NCI-H1105 treated with DMSO at 0.1 percent for 48 hours (cell line): ENCODE data around the gene BICD2.
A peak's percentile ranks its signal among the peaks of the same experiment; 100 is the strongest.

Experiments used
- DNase-seq: peaks from one replicate; lab custom pipeline; 2025; lab: John Stamatoyannopoulos, UW

The BICD2 gene

GRCh38 chr9:92714787-92715487, 49.7 kb downstream of the BICD2 start:
- DNase-seq = no peak

GRCh38 chr9:92714016-92714415, 50.6 kb downstream of the BICD2 start:
- no peak for DNase-seq

- DNase-seq = no peak
Measured at GRCh38 chr9:92713528-92713927, 51.1 kb downstream of the BICD2 start.

- DNase-seq = no peak
Measured at GRCh38 chr9:92712767-92713166, 51.9 kb downstream of the BICD2 start.

GRCh38 chr9:92711844-92712243, 52.8 kb downstream of the BICD2 start:
- no peak for DNase-seq

- no peak for DNase-seq
Measured at GRCh38 chr9:92711146-92711545, 53.5 kb downstream of the BICD2 start.

GRCh38 chr9:92710368-92710767, 54.3 kb downstream of the BICD2 start:
- no peak for DNase-seq

GRCh38 chr9:92709954-92710353, 54.7 kb downstream of the BICD2 start:
- DNase-seq = no peak

- DNase-seq = no peak
Measured at GRCh38 chr9:92709240-92709639, 55.4 kb downstream of the BICD2 start.

- no peak for DNase-seq
Measured at GRCh38 chr9:92707530-92707929, 57.1 kb downstream of the BICD2 start.

GRCh38 chr9:92706218-92706940, 58.3 kb downstream of the BICD2 start:
- no peak for DNase-seq

- no peak for DNase-seq
Measured at GRCh38 chr9:92704528-92704927, 60.1 kb downstream of the BICD2 start.

- DNase-seq = no peak
Measured at GRCh38 chr9:92696619-92697018, 68.0 kb downstream of the BICD2 start.

- no peak for DNase-seq
Measured at GRCh38 chr9:92686954-92687353, 77.7 kb downstream of the BICD2 start.

- no peak for DNase-seq
Measured at GRCh38 chr9:92685022-92685421, 79.6 kb downstream of the BICD2 start.

GRCh38 chr9:92682269-92682668, 82.4 kb downstream of the BICD2 start:
- DNase-seq = no peak

- no peak for DNase-seq
Measured at GRCh38 chr9:92680166-92681119, 84.2 kb downstream of the BICD2 start.

- DNase-seq = no peak
Measured at GRCh38 chr9:92679413-92680165, 85.0 kb downstream of the BICD2 start.

- DNase-seq = peak; percentile 25
Measured at GRCh38 chr9:92671323-92671722, 93.3 kb downstream of the BICD2 start.

- DNase-seq = peak; percentile 97
Measured at GRCh38 chr9:92669890-92670708, 94.5 kb downstream of the BICD2 start, which contains the start of gene IPPK. TSS of gene IPPK (minus strand) at chr9:92670131. CDS start at chr9:92669988, 143 bp downstream.

- DNase-seq = no peak
Measured at GRCh38 chr9:92669527-92669889, 95.1 kb downstream of the BICD2 start.
